ENCODE results near the gene AMN. TPM values are rescaled to one million over a fixed set of nuclear protein-coding genes. Genes with fewer than 3 reads are reported as not detected.

Gene AMN
- polyA plus RNA-seq, 4 donors, result 22.4 to 59.4 (median 22.7) TPM

GRCh38 chr14:102962111-102962627 is 39.7 kb downstream of the AMN start:
- DNase-seq (ENCODE audit: low read depth in 4 of 4, low spot score in 3 of 4), result no peak

DNA sequence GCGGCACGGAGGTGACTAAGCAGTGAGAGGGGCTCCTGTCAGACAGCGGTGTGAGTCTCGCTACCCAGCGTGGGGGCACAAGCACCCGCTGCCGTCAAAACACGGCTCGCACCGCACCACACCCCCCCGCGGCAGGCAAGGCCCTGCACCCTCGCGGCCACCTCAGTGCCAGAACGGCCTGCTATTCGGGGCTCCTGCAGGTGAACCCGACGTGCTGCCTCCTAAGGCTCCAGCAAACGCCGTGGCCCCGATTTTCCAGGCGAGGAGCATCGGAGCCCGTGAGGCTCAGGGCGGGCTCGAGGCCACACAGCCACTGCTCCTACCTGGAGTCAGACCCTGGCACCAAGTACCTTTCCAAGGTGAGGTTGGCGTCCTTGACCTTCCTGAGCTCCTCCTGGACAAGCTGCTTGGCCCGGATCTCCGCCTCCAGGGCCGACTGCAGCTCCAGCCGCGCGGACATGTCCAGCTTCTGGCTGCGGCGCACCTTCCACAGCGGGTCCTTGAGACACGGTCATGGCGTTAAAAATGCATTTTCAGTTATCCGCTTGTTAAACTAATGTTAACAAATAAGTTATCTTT is 41.8 kb downstream of the AMN start:
- no peak for DNase-seq (ENCODE audit: low read depth in 4 of 4, low spot score in 3 of 4)

GRCh38 chr14:102965282-102965681 is 42.8 kb downstream of the AMN start:
- no peak for DNase-seq (ENCODE audit: low read depth in 4 of 4, low spot score in 3 of 4)

DNA sequence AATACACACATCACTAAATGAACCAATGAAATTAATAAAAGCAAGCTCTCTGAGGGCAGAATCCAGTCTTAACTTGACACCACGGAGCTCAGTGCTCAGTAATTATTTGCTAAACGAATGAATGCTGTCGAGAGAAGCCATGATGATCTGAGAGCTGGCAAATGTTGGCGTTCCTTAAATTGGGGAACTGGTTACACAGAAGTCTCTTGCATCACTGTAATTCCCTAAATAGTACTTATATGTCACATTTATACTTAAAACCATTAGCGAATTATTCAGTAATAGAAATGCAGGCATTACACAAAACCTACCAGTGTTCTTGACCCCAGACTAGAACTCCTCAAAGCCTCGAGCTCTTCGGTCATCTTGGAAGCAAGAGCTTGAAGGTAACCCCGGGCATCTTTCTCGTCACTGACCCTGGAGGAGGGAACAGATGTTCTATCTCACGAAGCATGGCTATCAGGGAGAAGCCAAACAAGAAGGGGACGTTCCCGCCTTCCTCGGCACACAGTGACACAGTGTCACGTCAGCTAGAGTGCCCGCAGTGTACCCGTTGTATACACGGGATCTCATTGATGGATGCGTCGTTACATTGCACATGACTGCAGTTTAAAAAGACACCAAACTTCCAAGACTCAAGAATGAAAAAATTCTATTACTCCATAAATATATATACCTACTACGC is 43.6 kb downstream of the AMN start:
- DNase-seq (ENCODE audit: low read depth in 4 of 4, low spot score in 3 of 4), result no peak

- DNase-seq (ENCODE audit: low read depth in 4 of 4, low spot score in 3 of 4), result no peak
Observed at GRCh38 chr14:102966681-102967505, 44.4 kb downstream of the AMN start.

DNA sequence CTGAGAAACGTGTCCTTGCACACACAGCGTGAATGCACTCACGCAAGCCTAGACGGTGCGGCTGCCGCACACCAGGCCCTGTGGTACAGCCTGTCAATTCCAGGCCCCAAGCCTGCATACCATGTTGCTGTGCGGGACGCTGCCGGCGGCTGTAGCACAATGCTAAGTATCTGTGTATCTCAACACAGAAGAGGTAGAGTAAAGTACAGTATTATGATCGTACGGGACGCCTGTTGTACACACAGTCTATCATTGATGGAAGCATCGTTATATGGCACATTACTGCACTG is 45.0 kb downstream of the AMN start:
- DNase-seq (ENCODE audit: low read depth in 4 of 4, low spot score in 3 of 4), result no peak

GRCh38 chr14:102968306-102968705 is 45.8 kb downstream of the AMN start:
- DNase-seq (ENCODE audit: low read depth in 4 of 4, low spot score in 3 of 4), result no peak

GRCh38 chr14:102969060-102969791 is 46.8 kb downstream of the AMN start:
- no peak for DNase-seq (ENCODE audit: low read depth in 4 of 4, low spot score in 3 of 4)

- DNase-seq (ENCODE audit: low read depth in 4 of 4, low spot score in 3 of 4), result no peak
Observed at GRCh38 chr14:102969901-102970300, 47.4 kb downstream of the AMN start.

- DNase-seq (ENCODE audit: low read depth in 4 of 4, low spot score in 3 of 4), result no peak
Observed at GRCh38 chr14:102970496-102970895, 48.0 kb downstream of the AMN start.

- no peak for DNase-seq (ENCODE audit: low read depth in 4 of 4, low spot score in 3 of 4)
Observed at GRCh38 chr14:102971314-102971713, 48.9 kb downstream of the AMN start.

GRCh38 chr14:102971836-102972606 is 49.6 kb downstream of the AMN start:
- DNase-seq (ENCODE audit: low read depth in 4 of 4, low spot score in 3 of 4), result no peak

DNA sequence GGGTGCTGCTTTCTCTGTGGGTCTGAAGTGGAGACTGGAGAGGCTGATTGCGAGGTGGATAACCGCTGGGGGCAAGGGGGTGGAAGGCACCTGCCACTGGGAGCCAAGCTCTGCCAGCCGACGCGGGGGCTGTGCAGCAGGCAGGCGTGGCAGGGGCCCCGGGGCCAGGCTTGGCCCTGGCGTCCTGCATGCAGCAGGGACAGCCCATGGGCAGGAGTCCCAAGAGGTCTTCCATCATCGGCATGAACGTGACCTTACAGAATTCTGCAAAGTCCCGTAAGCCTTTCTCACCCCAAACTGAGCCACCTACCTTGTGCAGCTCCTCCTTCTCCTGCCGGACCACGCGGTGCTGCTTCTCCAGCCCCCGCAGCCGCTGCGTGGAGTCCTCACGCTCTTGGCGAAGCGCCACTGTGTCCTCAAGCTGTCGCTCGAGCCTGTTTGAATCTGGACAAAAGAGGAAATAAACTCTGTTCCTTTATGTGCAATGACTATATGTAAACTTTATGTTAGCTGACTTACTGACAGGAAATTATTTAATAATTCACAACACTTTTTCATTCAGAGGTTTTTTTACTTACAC is 51.3 kb downstream of the AMN start:
- DNase-seq (ENCODE audit: low read depth in 4 of 4, low spot score in 3 of 4), result no peak

DNA sequence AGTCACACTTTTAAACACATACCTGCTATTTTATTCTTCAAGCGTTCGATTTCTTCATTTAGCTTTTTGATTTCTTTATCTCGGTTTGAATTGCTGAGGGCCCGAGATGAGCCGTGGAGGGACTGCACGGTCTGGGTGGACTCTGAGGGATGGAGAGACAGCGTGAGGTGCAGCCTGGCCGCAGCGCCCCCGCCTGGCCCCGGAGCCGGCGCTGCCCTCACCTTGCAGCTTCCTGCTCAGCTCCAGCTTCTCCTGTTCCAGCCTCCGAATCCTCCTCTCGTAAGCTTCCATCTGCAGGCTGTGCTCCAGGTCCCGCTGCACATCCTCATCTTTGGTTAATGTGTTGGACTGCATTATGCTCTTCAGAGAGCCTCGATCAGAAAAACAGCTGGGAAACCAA is 53.2 kb downstream of the AMN start:
- no peak for DNase-seq (ENCODE audit: low read depth in 4 of 4, low spot score in 3 of 4)

- DNase-seq (ENCODE audit: low read depth in 4 of 4, low spot score in 3 of 4), result no peak
Observed at GRCh38 chr14:102977475-102977874, 55.0 kb downstream of the AMN start.

GRCh38 chr14:102979406-102979805 is 56.9 kb downstream of the AMN start:
- no peak for DNase-seq (ENCODE audit: low read depth in 4 of 4, low spot score in 3 of 4)

DNA sequence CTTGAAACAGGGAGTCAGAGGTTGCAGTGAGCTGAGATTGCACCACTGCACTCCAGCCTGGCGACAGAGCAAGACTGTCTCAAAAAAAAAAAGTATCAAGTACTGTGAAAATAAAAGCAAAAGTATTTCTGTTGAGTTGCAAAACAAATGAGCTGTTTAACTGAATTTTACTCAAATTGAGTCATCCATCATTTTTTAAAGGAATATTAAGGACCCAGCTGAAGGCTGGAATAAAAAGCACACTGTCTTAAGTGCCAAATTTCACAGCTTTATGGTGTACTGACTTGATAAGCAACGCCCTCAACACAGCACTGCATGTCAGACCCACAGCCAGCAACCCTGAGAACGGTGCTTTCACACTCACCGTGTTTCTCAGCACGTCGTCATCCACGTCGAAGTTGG is 57.9 kb downstream of the AMN start:
- DNase-seq (ENCODE audit: low read depth in 4 of 4, low spot score in 3 of 4), result no peak
